Measurements from ENCODE around the gene PDE11A. TPM values are rescaled to one million over a fixed set of nuclear protein-coding genes. Genes with fewer than 3 reads are reported as not detected.

Gene PDE11A
- total RNA-seq, 1 experiment from 2014 or later: 0.13 TPM

DNA sequence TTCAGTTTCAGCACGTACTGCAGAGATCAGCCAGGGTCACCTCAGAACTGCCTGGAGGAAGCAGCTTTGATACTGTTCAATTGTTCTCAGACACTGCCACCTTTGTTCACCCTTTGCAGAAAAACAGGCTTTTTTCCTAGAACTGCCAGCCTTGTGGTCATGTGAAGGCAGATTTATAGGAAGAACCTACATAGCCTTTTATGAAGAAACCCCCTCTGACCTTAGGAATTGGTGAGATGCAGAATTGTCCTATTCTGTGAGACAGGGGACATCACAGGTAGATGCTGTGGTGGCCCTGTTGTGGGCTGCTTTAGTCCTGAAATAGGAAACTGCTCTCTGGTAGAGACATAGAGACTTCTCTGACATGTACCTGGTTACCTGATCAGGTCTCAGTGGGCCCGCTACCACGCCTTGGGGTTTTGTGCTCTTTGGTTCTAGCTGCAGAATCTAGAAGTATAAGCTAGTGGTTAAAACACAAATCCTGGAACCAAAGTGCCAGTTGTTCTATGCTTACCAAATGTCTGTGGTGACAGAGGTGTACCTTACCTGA lies 473.4 kb downstream of the PDE11A start:
- Histone ChIP-seq H3K27ac (ENCODE audit: insufficient read length, low read depth, low read length) (no peak overlapping the region), H3K4me1 (ENCODE audit: insufficient read depth, low read length) (peaks cover 2% of the 10 kb centered on the region; the same call in 1 of the 2 replicates), H4K8ac (replicated peaks; ENCODE audit: insufficient read length, low read depth, low read length) (no peak overlapping the region), H3K56ac (ENCODE audit: insufficient read length, low read depth, low read length) (no peak overlapping the region), H3K79me2 (ENCODE audit: insufficient read depth, low read length) (no peaks in the 10 kb centered on the region), H3K23me2 (ENCODE audit: insufficient read length, low read depth, low read length, poor library complexity, severe bottlenecking) (no peaks in the 10 kb centered on the region), H2AK5ac (ENCODE audit: insufficient read length, low read length) (no peak overlapping the region), H3K9ac (ENCODE audit: extremely low read depth, insufficient read length, low read length) (no peak overlapping the region), H2BK5ac (ENCODE audit: insufficient read length, low read length) (no peak overlapping the region), H3K9me3 (ENCODE audit: control insufficient read depth, low read depth, low read length) (no peaks in the 10 kb centered on the region), H3K23ac (ENCODE audit: insufficient read length, low read depth, low read length) (no peak overlapping the region), H3K79me1 (ENCODE audit: insufficient read depth, low read depth, low read length, poor library complexity, severe bottlenecking) (no peaks in the 10 kb centered on the region), H3K27me3 (ENCODE audit: insufficient read depth, low read length) (no peaks in the 10 kb centered on the region), H2AFZ (ENCODE audit: low read length) (no peak overlapping the region), H2BK20ac (ENCODE audit: low read depth, low read length, poor library complexity, severe bottlenecking) (no peak overlapping the region), H4K20me1 (ENCODE audit: control insufficient read depth, insufficient read depth, insufficient read length) (no peaks in the 10 kb centered on the region), H3K18ac (ENCODE audit: insufficient read length, low read depth, low read length) (no peak overlapping the region), H2BK12ac (ENCODE audit: insufficient read length, low read depth, low read length) (no peak overlapping the region), H2BK120ac (ENCODE audit: low read depth, low read length, poor library complexity, severe bottlenecking) (no peak overlapping the region), H4K5ac (ENCODE audit: insufficient read length, low read depth, low read length) (no peak overlapping the region), H3T11ph (ENCODE audit: low read length) (no peak overlapping the region), H3K4me2 (ENCODE audit: insufficient read depth, insufficient read length, low read length) (no peak overlapping the region), H4K91ac (ENCODE audit: insufficient read length, low read depth, low read length) (no peak overlapping the region), H2BK15ac (ENCODE audit: low read depth, low read length) (no peak overlapping the region), H3K4ac (ENCODE audit: low read depth, low read length) (no peak overlapping the region), H3K14ac (ENCODE audit: insufficient read depth, low read length) (no peak overlapping the region)
- H3K4me3 Mint-ChIP-seq: no peak overlapping the region
- DNase-seq: no peak
- H3K4me1 Mint-ChIP-seq: peaks cover 17 to 25% of the 10 kb centered on the region in 2 experiments
- TF ChIP-seq, protein P1, sequence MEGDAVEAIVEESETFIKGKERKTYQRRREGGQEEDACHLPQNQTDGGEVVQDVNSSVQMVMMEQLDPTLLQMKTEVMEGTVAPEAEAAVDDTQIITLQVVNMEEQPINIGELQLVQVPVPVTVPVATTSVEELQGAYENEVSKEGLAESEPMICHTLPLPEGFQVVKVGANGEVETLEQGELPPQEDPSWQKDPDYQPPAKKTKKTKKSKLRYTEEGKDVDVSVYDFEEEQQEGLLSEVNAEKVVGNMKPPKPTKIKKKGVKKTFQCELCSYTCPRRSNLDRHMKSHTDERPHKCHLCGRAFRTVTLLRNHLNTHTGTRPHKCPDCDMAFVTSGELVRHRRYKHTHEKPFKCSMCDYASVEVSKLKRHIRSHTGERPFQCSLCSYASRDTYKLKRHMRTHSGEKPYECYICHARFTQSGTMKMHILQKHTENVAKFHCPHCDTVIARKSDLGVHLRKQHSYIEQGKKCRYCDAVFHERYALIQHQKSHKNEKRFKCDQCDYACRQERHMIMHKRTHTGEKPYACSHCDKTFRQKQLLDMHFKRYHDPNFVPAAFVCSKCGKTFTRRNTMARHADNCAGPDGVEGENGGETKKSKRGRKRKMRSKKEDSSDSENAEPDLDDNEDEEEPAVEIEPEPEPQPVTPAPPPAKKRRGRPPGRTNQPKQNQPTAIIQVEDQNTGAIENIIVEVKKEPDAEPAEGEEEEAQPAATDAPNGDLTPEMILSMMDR (conservative IDR thresholded peaks at IDR 0.05): no peak
- no CpG with 5 or more reads among the region's 3 CpGs for WGBS (ENCODE audit: extremely low coverage, insufficient read length, low lambda C conversion rate)
- H3K36me3 Mint-ChIP-seq (ENCODE audit: insufficient read depth in 1 of 3, low read depth in 3 of 3): no peaks in the 10 kb centered on the region
- H3K27ac Mint-ChIP-seq: peak overlapping the region in 1 of 3 experiments; percentile 55; a peak in 1 of 7 replicates
- H3K9me3 Mint-ChIP-seq: no peaks in the 10 kb centered on the region
- peaks cover 6% of the 10 kb centered on the region; the same call in 1 of the 2 replicates for H3K27me3 Mint-ChIP-seq (ENCODE audit: low read depth)
